Esophagus (tissue), 2 donors: ENCODE results near the gene ANGEL2. TPM values are rescaled to one million over a fixed set of nuclear protein-coding genes. Genes with fewer than 3 reads are reported as not detected.
"Not testable (repeated sequence)": the region's sequence is repeated elsewhere in the genome, so short reads cannot be mapped to it uniquely, and the experiment has no call there.

Source experiments
- H3K27ac ChIP-seq, 2 donors: one replicate each; pipeline ENCODE4 v1.5.1; 2013; ENCODE audit warnings: low read depth in 2 of 2, mild to moderate bottlenecking in 2 of 2, inconsistent platforms in 1 of 2, low read length in 1 of 2, moderate library complexity in 1 of 2
- H3K27me3 ChIP-seq, 2 donors: one replicate each; pipeline ENCODE4 v1.6.1; 2013; ENCODE audit warnings: low read length in 2 of 2, control low read depth in 1 of 2, mild to moderate bottlenecking in 1 of 2; ENCODE audit not compliant: insufficient read depth in 2 of 2, control insufficient read depth in 1 of 2
- H3K36me3 ChIP-seq, 2 donors: one replicate each; pipeline ENCODE4 v1.6.1; 2013; ENCODE audit warnings: low read length in 1 of 2; ENCODE audit not compliant: control insufficient read depth in 2 of 2, insufficient read depth in 2 of 2
- H3K4me1 ChIP-seq, 2 donors: one replicate each; pipeline ENCODE4 v1.6.1; 2013; ENCODE audit warnings: low read length in 1 of 2; ENCODE audit not compliant: control insufficient read depth in 2 of 2, insufficient read depth in 2 of 2
- H3K4me3 ChIP-seq, 2 donors: one replicate each; pipeline ENCODE4 v1.5.1; 2013; ENCODE audit warnings: low read length in 2 of 2, mild to moderate bottlenecking in 2 of 2, low read depth in 1 of 2, moderate library complexity in 1 of 2
- H3K9me3 ChIP-seq, 2 donors: one replicate each; pipeline ENCODE4 v1.6.1; 2013; ENCODE audit warnings: mild to moderate bottlenecking in 2 of 2, low read depth in 1 of 2, low read length in 1 of 2, moderate library complexity in 1 of 2; ENCODE audit not compliant: control insufficient read depth in 2 of 2, insufficient read depth in 1 of 2
- WGBS, 2 donors: extraction: QIAGEN DNeasy Blood & Tissue Kit; methylation state at CpG; one replicate each; pipeline ENCODE4 v1.1.7; 2013; 5-methylcytosine and 5-hydroxymethylcytosine counted together
- polyA plus RNA-seq, 2 donors: library from polyadenylated mRNA; stranded (reverse); fragments of 200-250 nt; gene quantifications; one replicate each; pipeline ENCODE4 v1.2.3, GENCODE V29; 2013
- donor health status: healthy with polysubstance abuse.
- donor health status: Bipolar disorder and iron deficiency.

ANGEL2 gene
- polyA plus RNA-seq, 2 donors, result 8.2 to 10.7 TPM

- H3K9me3 ChIP-seq, result no peaks in the 10 kb centered on the region
- 95 to 96% methylated on average over 3 of the region's 3 CpGs for WGBS, 2 donors
- H3K27me3 ChIP-seq, result no peaks in the 10 kb centered on the region
- no peaks in the 10 kb centered on the region for H3K36me3 ChIP-seq
- no peak overlapping the region for H3K4me3 ChIP-seq
- H3K4me1 ChIP-seq, result no peaks in the 10 kb centered on the region
- no peak overlapping the region for H3K27ac ChIP-seq
These were observed 4.3 kb upstream of the ANGEL2 start for GRCh38 chr1:213020016-213020415.

GRCh38 chr1:213019450-213019849 lies 3.8 kb upstream of the ANGEL2 start:
- Histone ChIP-seq H3K4me3 (no peak overlapping the region), H3K36me3 (no peaks in the 10 kb centered on the region), H3K4me1 (no peaks in the 10 kb centered on the region), H3K27me3 (no peaks in the 10 kb centered on the region), H3K27ac (no peak overlapping the region), H3K9me3 (no peaks in the 10 kb centered on the region)
- 87 to 94% methylated on average over 4 of the region's 4 CpGs for WGBS, 2 donors

DNA sequence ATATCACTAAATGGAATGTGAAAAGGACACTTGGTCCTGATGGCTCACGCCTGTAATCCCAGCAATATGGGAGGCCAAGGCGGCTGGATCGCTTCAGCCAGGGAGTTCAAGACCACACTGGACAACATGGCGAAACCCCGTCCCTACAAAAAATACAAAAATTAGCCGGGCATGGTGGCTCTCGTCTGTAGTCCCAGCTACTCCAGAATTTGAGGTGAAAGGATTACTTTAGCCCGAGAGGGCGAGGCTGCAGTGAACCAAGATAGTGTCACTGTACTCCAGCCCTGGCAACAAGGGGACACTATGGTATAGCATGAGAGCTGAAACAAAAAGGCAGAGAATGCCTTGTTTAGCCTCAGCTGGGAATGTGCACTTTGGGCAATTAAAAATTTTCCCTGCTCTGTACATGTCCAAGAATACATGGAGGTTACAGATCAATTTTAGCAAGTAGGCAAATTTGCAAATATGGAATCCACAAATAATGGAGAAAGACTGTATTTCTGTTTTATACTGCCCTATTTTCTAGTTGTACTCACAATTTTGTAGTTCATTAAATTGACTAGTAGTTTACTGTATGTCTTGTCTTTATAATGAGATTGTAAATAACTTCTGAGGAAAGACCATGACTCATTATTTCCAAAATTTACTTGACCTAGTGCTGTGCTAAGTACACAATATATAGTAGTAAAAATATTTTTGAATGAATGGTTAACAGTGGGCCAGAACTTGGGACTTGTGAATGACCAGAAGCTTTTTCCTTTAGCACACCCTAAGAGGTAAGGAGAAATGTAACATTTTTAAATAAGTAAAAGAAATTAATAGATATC lies 2.0 kb upstream of the ANGEL2 start:
- Histone ChIP-seq H3K27me3 (no peaks in the 10 kb centered on the region), H3K9me3 (no peaks in the 10 kb centered on the region), H3K27ac (no peak overlapping the region), H3K4me3 (no peak overlapping the region), H3K4me1 (no peaks in the 10 kb centered on the region), H3K36me3 (no peaks in the 10 kb centered on the region)
- 94 to 95% methylated on average over 9 of the region's 9 CpGs for WGBS, 2 donors

DNA sequence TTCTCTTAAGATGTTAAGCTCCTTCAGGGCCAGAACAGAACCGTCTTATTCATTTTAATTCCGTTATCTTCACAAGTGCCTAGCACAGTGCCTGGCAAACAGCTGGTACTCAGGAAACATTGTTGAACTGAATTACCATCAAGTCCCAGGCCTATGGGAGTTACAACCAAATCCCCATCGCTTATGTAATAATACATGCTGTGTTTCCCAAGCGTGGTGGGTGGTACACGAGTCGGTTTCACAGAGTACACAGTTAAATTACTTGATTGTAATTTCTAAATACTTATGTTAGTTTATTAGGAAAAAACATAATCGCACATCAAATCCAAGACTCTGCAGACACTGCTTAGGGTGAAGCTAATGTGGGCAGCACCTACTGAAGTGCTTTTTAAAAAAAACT lies 1.0 kb downstream of the ANGEL2 start:
- H3K4me3 ChIP-seq, result peak overlapping the region; percentile 80 to 89
- H3K27ac ChIP-seq, result no peak overlapping the region
- WGBS, 2 donors, result 10 to 12% methylated on average over 7 of the region's 7 CpGs
- no peaks in the 10 kb centered on the region for H3K9me3 ChIP-seq
- no peaks in the 10 kb centered on the region for H3K36me3 ChIP-seq
- H3K27me3 ChIP-seq, result no peaks in the 10 kb centered on the region
- H3K4me1 ChIP-seq, result no peaks in the 10 kb centered on the region

DNA sequence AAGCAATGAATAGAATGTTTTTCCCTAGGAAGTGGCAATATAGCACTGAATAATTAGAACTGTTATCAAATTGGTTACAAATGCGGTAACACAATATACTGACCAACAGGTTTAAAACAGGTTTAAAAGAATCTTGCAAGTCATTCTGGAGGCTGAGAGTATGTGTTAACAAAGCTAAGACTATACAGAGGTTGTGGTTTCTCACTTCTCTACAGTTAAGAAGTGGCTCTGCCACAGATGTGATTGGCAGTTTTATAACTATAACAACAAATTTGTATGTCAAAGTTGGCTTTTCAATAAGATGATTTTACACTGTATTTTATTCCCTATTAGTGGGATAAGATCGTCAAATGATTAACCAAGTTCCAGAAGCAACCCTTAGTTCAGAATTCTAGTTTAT lies 7.1 kb downstream of the ANGEL2 start:
- H3K27me3 ChIP-seq, result no peaks in the 10 kb centered on the region
- peaks cover 0 to 4% of the 10 kb centered on the region in 2 donors for H3K36me3 ChIP-seq
- H3K9me3 ChIP-seq, result no peaks in the 10 kb centered on the region
- no peak overlapping the region for H3K27ac ChIP-seq
- no peaks in the 10 kb centered on the region for H3K4me1 ChIP-seq
- no peak overlapping the region for H3K4me3 ChIP-seq
- WGBS, 2 donors, result 85 to 89% methylated on average over 2 of the region's 2 CpGs

DNA sequence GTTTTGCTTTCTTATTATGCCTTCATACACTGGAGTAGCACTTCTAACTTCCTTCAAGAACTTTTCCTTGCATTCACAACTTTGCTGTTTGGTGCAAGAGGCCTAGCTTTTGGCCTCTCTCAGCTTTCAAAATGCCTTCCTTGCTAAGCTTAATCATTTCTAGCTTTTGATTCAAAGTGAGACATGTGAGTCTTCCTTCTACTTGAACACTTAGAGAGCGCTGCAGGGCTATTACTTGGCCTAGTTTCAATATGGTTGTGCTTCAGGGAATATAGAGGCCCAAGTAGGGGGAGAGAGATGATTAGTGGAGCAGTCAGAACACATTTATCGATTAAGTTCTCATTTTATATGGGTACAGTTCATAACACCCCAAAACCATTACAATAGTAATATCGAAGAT lies 12.4 kb downstream of the ANGEL2 start:
- H3K4me3 ChIP-seq, result no peak overlapping the region
- WGBS, 2 donors, result 79 to 83% methylated on average over 3 of the region's 3 CpGs
- H3K27ac ChIP-seq, result no peak overlapping the region
- H3K4me1 ChIP-seq, result no peaks in the 10 kb centered on the region
- no peaks in the 10 kb centered on the region for H3K9me3 ChIP-seq
- peaks cover 2 to 4% of the 10 kb centered on the region in 2 donors for H3K36me3 ChIP-seq
- no peaks in the 10 kb centered on the region for H3K27me3 ChIP-seq

GRCh38 chr1:212994926-212995325 lies 20.7 kb downstream of the ANGEL2 start:
- H3K9me3 ChIP-seq, result no peaks in the 10 kb centered on the region
- H3K4me3 ChIP-seq, result no peak overlapping the region
- no peaks in the 10 kb centered on the region for H3K27me3 ChIP-seq
- H3K27ac ChIP-seq, result no peak overlapping the region
- no peaks in the 10 kb centered on the region for H3K4me1 ChIP-seq
- 74 to 78% methylated on average over 3 of the region's 3 CpGs for WGBS, 2 donors
- H3K36me3 ChIP-seq, result peaks cover under 1 to 2% of the 10 kb centered on the region in 2 donors

- WGBS, 2 donors, result 93 to 95% methylated on average over 8 of the region's 8 CpGs
- not testable (repeated sequence) for H3K4me1 ChIP-seq, H3K27me3 ChIP-seq, H3K9me3 ChIP-seq, H3K36me3 ChIP-seq, H3K27ac ChIP-seq, H3K4me3 ChIP-seq
These were observed 21.7 kb downstream of the ANGEL2 start for GRCh38 chr1:212993960-212994359.

GRCh38 chr1:212990276-212990675 lies 25.4 kb downstream of the ANGEL2 start:
- 44 to 50% methylated on average over 1 of the region's 1 CpG for WGBS, 2 donors
- H3K36me3 ChIP-seq, result no peaks in the 10 kb centered on the region

GRCh38 chr1:212987702-212988322 lies 27.9 kb downstream of the ANGEL2 start:
- Histone ChIP-seq H3K27me3 (no peaks in the 10 kb centered on the region), H3K4me1 (no peaks in the 10 kb centered on the region), H3K4me3 (no peak overlapping the region), H3K27ac (no peak overlapping the region), H3K36me3 (no peaks in the 10 kb centered on the region), H3K9me3 (no peaks in the 10 kb centered on the region)
- WGBS, 2 donors, result 37 to 42% methylated on average over 6 of the region's 6 CpGs

More at GRCh38 chr1:212990276-212990675, 25.4 kb downstream of the ANGEL2 start:
- Histone ChIP-seq H3K27ac (no peak overlapping the region), H3K4me1 (no peaks in the 10 kb centered on the region), H3K9me3 (no peaks in the 10 kb centered on the region), H3K27me3 (no peaks in the 10 kb centered on the region), H3K4me3 (no peak overlapping the region)
